Adrenal gland (tissue), 5 donors: ENCODE measurements around the gene COQ4.

Experiments used
- CTCF ChIP-seq, 6 experiments: fragments of 450-650 bp in 4 of 6; fragments of 200-600 bp in 2 of 6; sonication (generic) in 1 of 6; IDR thresholded peaks; 1 replicate in 5 of 6; 2 replicates in 1 of 6; pipeline versions ENCODE4 v1.5.1 to v1.8.0; 2016 to 2021; ENCODE audit warnings: antibody characterized with exemption in 6 of 6, mild to moderate bottlenecking in 2 of 6, moderate library complexity in 1 of 6
- POLR2A ChIP-seq, 2 donors: fragments of 450-650 bp; IDR thresholded peaks; one replicate each; pipeline ENCODE4 v1.6.1; 2017; ENCODE audit warnings: antibody characterized with exemption in 2 of 2, mild to moderate bottlenecking in 2 of 2, moderate library complexity in 1 of 2
- donor health status: DM: no; HTN: no; CAD: no.

- TF ChIP-seq POLR2A (IDR thresholded peaks at IDR 0.05): no peak
- no peak for TF ChIP-seq CTCF (IDR thresholded peaks at IDR 0.05)
Observed at GRCh38 chr9:128362774-128363173, 40.1 kb downstream of the COQ4 start.
